ENCODE measurements around the gene MYOM1.

DNA sequence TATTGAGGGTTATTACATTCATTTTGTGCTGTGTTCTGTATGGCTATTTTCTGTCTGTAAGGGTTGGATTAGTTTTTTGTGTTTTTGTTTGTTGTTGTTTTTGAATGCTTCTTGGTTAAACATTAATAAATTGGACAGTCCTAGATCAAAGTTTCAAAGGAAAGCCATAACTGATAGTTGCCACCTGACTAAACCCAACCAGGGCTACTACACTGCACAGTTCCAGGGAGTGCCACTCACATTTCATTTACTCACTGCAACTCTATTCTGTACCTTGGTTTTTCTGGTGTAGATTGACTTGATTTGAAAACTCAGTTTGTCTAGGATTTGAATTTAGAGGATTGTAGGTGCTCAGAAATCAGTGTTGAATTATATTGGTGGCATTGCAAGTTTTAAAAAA lies 48.5 kb upstream of the MYOM1 start:
- TF ChIP-seq, protein P1, sequence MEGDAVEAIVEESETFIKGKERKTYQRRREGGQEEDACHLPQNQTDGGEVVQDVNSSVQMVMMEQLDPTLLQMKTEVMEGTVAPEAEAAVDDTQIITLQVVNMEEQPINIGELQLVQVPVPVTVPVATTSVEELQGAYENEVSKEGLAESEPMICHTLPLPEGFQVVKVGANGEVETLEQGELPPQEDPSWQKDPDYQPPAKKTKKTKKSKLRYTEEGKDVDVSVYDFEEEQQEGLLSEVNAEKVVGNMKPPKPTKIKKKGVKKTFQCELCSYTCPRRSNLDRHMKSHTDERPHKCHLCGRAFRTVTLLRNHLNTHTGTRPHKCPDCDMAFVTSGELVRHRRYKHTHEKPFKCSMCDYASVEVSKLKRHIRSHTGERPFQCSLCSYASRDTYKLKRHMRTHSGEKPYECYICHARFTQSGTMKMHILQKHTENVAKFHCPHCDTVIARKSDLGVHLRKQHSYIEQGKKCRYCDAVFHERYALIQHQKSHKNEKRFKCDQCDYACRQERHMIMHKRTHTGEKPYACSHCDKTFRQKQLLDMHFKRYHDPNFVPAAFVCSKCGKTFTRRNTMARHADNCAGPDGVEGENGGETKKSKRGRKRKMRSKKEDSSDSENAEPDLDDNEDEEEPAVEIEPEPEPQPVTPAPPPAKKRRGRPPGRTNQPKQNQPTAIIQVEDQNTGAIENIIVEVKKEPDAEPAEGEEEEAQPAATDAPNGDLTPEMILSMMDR (IDR thresholded peaks at IDR 0.05; ENCODE audit: low read depth, low read length): no peak
- TF ChIP-seq EZH2phosphoT487 (IDR thresholded peaks at IDR 0.05; ENCODE audit: low read depth): no peak

Data from OCI-LY3 (cell line).